HG02588 (cell line): Measurements from ENCODE around the gene LAMTOR2.

Experiments
- ATAC-seq: cut with Tn5 transposase; IDR thresholded peaks from one replicate; pipeline ENCODE4 v1.9.1; 2021; ENCODE audit warnings: mild to moderate bottlenecking, moderate library complexity; ENCODE audit not compliant: unreplicated experiment

The LAMTOR2 gene

GRCh38 chr1:156096640-156097391 is 42.2 kb downstream of the LAMTOR2 start:
- ATAC-seq, result peak; percentile 55

GRCh38 chr1:156097499-156098178 is 43.1 kb downstream of the LAMTOR2 start:
- no peak for ATAC-seq

- no peak for ATAC-seq
Observed at GRCh38 chr1:156098784-156099183, 44.2 kb downstream of the LAMTOR2 start.

GRCh38 chr1:156099282-156099681 is 44.7 kb downstream of the LAMTOR2 start:
- no peak for ATAC-seq

- no peak for ATAC-seq
Observed at GRCh38 chr1:156100205-156100995, 45.8 kb downstream of the LAMTOR2 start.

- ATAC-seq, result no peak
Observed at GRCh38 chr1:156101880-156102279, 47.3 kb downstream of the LAMTOR2 start.

GRCh38 chr1:156102633-156103511 is 48.3 kb downstream of the LAMTOR2 start:
- no peak for ATAC-seq

GRCh38 chr1:156103521-156103947 is 49.0 kb downstream of the LAMTOR2 start:
- ATAC-seq, result no peak

GRCh38 chr1:156104065-156104810 is 49.7 kb downstream of the LAMTOR2 start:
- ATAC-seq, result no peak

GRCh38 chr1:156104861-156105832 is 50.6 kb downstream of the LAMTOR2 start:
- no peak for ATAC-seq

- ATAC-seq, result no peak
Observed at GRCh38 chr1:156106624-156107488, 52.3 kb downstream of the LAMTOR2 start.

- no peak for ATAC-seq
Observed at GRCh38 chr1:156108057-156108456, 53.5 kb downstream of the LAMTOR2 start.
